ENCODE results near the gene TMEM117.

DNA sequence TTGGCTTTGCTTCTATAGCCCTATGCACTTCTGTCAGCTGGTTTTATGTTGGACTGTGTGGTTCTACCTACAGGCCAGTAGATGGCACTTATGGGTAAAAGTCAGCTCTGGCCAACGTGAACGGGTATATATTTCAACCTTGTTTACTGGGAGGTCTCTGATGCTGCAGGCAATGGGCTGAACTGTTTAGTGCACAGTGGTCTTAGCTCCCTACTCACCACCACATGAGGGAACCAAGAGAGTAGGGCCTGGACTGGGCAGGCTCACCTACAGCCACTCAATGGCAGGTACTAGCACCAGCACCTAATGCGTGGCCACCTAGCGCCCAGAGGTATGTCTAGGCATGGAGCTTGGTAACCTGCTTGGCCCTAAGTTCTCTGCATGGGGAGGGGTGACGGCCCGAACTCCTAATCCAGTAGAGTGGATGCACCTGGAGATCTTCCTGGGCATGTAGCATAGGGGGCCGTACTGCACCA, 481.8 kb downstream of the TMEM117 start:
- TF ChIP-seq POLR2A (IDR thresholded peaks at IDR 0.05; ENCODE audit: low read length) (no peak), GATA1 (IDR thresholded peaks at IDR 0.05; ENCODE audit: low read depth, low read length) (no peak)
